ENCODE results near the gene GSTM4. TPM values are rescaled to one million over a fixed set of nuclear protein-coding genes. Genes with fewer than 3 reads are reported as not detected.

The GSTM4 gene
- total and polyA plus RNA-seq, 2 of the 4 experiments (the other 2 are of a cell fraction) = 10.4 to 37.8 TPM

- no peaks in the 10 kb centered on the region for H3K4me1 ChIP-seq (ENCODE audit: control insufficient read depth, insufficient read depth, low read length)
- H2BK20ac ChIP-seq (ENCODE audit: low read depth, low read length) = no peak overlapping the region
- POLR2A ChIA-PET (ENCODE audit: unreplicated experiment) = no interaction called here
- no peaks in the 10 kb centered on the region for H3K9me1 ChIP-seq (ENCODE audit: insufficient read depth, low read length)
- H3K14ac ChIP-seq (replicated peaks; ENCODE audit: low read depth, low read length) = no peak overlapping the region
- no peaks in the 10 kb centered on the region for H3K79me1 ChIP-seq (ENCODE audit: low read depth in 1 of 2, low read length in 2 of 2)
- no peaks in the 10 kb centered on the region for H3K27me3 ChIP-seq (ENCODE audit: control insufficient read depth, insufficient read depth, low read length)
- intact Hi-C loops (cut with micrococcal nuclease) = no loop called here
- no peak for DNase-seq
- ATAC-seq (ENCODE audit: low read depth) = no peak
- H2BK120ac ChIP-seq (ENCODE audit: low read depth, low read length) = no peak overlapping the region
- no CpG with 5 or more reads among the region's 6 CpGs for WGBS, 2 experiments (ENCODE audit: extremely low coverage in 2 of 2, insufficient read length in 1 of 2)
- no peak overlapping the region for H4K91ac ChIP-seq (ENCODE audit: insufficient read depth, low read depth, low read length)
- CTCF ChIA-PET = no interaction called here
- BruUV-seq (replicated peaks) = no TSS peak
- no peak overlapping the region for H2AFZ ChIP-seq (replicated peaks; ENCODE audit: low read length, poor library complexity)
- H2AK9ac ChIP-seq (replicated peaks; ENCODE audit: low read depth, low read length, poor library complexity) = no peak overlapping the region
- no peak overlapping the region for H2AK5ac ChIP-seq (ENCODE audit: low read depth, low read length)
- H3K36me3 ChIP-seq (ENCODE audit: control insufficient read depth, insufficient read depth, low read length) = no peaks in the 10 kb centered on the region
- in situ Hi-C loops (cut with MboI; ENCODE audit: low sequenced_read_pairs) = no loop called here
- H3K23ac ChIP-seq (ENCODE audit: low read depth, low read length) = no peak overlapping the region
- H3K4me3 ChIP-seq (ENCODE audit: insufficient read depth, low read depth, low read length) = no peak overlapping the region
- no peak overlapping the region for H3K27ac ChIP-seq (ENCODE audit: insufficient read depth, low read length)
- no peaks in the 10 kb centered on the region for H4K20me1 ChIP-seq (ENCODE audit: insufficient read depth, low read length)
- no peak overlapping the region for H3K18ac ChIP-seq (ENCODE audit: low read depth, low read length)
- no peak overlapping the region for H4K8ac ChIP-seq (ENCODE audit: low read depth in 2 of 2, low read length in 2 of 2)
- TF ChIP-seq CHD1 (IDR thresholded peaks at IDR 0.05; ENCODE audit: low read depth, low read length) (no peak), FOS (IDR thresholded peaks at IDR 0.05; ENCODE audit: low read depth, low read length) (no peak), MXI1 (IDR thresholded peaks at IDR 0.05; ENCODE audit: borderline replicate concordance, low read depth, low read length) (no peak), CEBPB (IDR thresholded peaks at IDR 0.05; ENCODE audit: low read depth, low read length) (no peak), MAFK (IDR thresholded peaks at IDR 0.05; ENCODE audit: low read depth, low read length) (no peak)
- H3K56ac ChIP-seq (ENCODE audit: extremely low read depth, insufficient read depth, low read length) = no peak overlapping the region
- dilution Hi-C loops (cut with HindIII; ENCODE audit: low sequenced_read_pairs, unreplicated experiment) = no loop called here
- H2BK5ac ChIP-seq (ENCODE audit: low read depth, low read length, poor library complexity, severe bottlenecking) = no peak overlapping the region
- no peaks in the 10 kb centered on the region for H3K9me3 ChIP-seq (ENCODE audit: control insufficient read depth, insufficient read depth, low read length)
- no peak overlapping the region for H3K9ac ChIP-seq (ENCODE audit: low read depth, low read length)
- H3K4me2 ChIP-seq (ENCODE audit: low read depth, low read length) = no peak overlapping the region
- H2BK15ac ChIP-seq (ENCODE audit: low read depth, low read length) = no peak overlapping the region
- H3K4ac ChIP-seq (ENCODE audit: low read depth, low read length) = no peak overlapping the region
- no peak overlapping the region for H4K5ac ChIP-seq (ENCODE audit: low read depth, low read length)
Measured at GRCh38 chr1:109689844-109690405, 34.0 kb downstream of the GSTM4 start.
